Measurements from ENCODE around the gene SETDB2. TPM values are rescaled to one million over a fixed set of nuclear protein-coding genes. Genes with fewer than 3 reads are reported as not detected.

SETDB2 gene
- total RNA-seq = 3.9 and 5.2 TPM in 2 replicates

GRCh38 chr13:49443704-49444523 lies at the start of gene SETDB2, which contains the start of gene CAB39L:
Gene SETDB2, plus strand, starts transcription at chr13:49444274. Its CDS starts 7,620 bp downstream, at chr13:49451894.
Gene CAB39L, minus strand, starts transcription at chr13:49444064. Its CDS starts 61,154 bp downstream, at chr13:49382910.

DNA sequence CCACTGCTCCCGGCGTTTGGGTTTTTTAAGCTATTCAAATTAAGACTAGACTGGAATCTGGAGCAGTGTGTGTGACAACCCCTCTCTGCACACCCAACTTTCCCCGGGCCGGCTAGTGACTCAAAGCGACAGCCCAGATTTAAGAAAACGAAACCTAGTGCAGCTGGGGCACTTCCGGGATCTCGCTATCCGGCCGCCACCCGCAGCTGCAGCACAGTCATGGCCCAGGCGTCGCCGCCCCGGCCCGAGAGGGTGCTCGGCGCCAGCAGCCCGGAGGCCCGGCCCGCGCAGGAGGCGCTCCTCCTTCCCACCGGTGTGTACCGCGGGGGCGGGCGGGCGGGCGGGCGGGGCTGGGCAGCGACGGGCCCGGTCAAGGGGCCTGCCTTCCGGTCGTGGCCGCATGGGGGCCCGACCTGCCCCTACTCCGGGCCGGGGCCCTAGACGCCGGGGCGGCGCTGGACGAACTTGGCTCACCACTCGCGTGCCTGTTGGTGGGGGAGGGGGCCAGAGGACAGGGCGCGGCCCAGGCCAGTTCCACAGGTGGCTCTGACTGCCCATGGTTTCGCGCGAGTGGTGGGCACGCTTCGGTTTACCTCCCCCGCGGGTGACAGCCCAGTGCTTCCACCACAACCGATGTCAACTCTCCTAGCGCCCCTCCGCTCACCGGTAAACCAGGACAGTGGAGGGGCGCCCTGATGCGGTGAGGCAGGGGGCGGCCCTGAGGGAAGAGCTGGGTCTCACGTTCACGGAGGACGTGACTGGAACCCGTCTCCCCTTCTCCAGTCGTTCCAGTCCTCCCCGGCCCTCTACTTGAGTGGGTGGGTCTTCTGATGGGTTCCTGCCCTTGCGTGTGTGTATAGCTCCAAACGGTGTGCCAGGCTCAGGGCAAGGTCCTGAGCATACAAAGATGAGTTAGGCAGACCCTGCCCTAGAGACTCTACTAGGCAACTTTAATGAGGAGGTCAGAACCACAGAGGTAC lies 52.0 kb downstream of the SETDB2 start, which contains the start of gene PHF11:
PHF11 (plus strand) TSS at position 171 of the 980 bp plus-strand sequence; CDS start at position 220, 49 bp downstream.

Other genes with a start within 250 kb of the SETDB2 start
- not detected in 2 replicates for gene MLNR, start 223.9 kb upstream of the SETDB2 start, total RNA-seq
- 3.4 and 5.6 TPM in 2 replicates for gene CDADC1, start 196.3 kb upstream of the SETDB2 start, total RNA-seq
- 8.2 and 10.9 TPM in 2 replicates for gene CAB39L, start 210 bp upstream of the SETDB2 start, total RNA-seq
- 18.5 and 19.3 TPM in 2 replicates for gene PHF11, start 51.7 kb downstream of the SETDB2 start, total RNA-seq
- gene RCBTB1, start 141.3 kb downstream of the SETDB2 start, total RNA-seq = 28.6 and 30.5 TPM in 2 replicates
- 0.13 and 0.22 TPM in 2 replicates for gene ARL11, start 184.2 kb downstream of the SETDB2 start, total RNA-seq
- 97.4 and 100 TPM in 2 replicates for gene EBPL, start 247.2 kb downstream of the SETDB2 start, total RNA-seq

Measured in thoracic aorta endothelial cell (primary cell).